GM19238 (cell line): ENCODE data around the gene MSX2.

Experiments
- DNase-seq: peaks from one replicate; pipeline ENCODE4 v3.0.0; 2011; ENCODE audit warnings: low spot score; ENCODE audit not compliant: insufficient read length

The MSX2 gene

GRCh38 chr5:174773371-174773770 lies 49.0 kb downstream of the MSX2 start:
- no peak for DNase-seq

- DNase-seq: no peak
Measured at GRCh38 chr5:174775081-174775480, 50.7 kb downstream of the MSX2 start.

GRCh38 chr5:174777111-174777510 lies 52.7 kb downstream of the MSX2 start:
- no peak for DNase-seq

- DNase-seq: no peak
Measured at GRCh38 chr5:174777583-174777982, 53.2 kb downstream of the MSX2 start.
